BE2C (cell line): Measurements from ENCODE around the gene COPE.
"Not testable (repeated sequence)": the region's sequence is repeated elsewhere in the genome, so short reads cannot be mapped to it uniquely, and the experiment has no call there.

Experiments
- DNase-seq: peaks from one replicate; pipeline ENCODE4 v3.0.0-alpha.2; 2020
- H3K27me3 ChIP-seq: fragments of 250-450 bp; sonication (Bioruptor Pico); 2 replicates; pipeline ENCODE4 v1.5.1; 2020; ENCODE audit warnings: mild to moderate bottlenecking
- H3K36me3 ChIP-seq: fragments of 250-450 bp; sonication (Bioruptor Pico); 2 replicates; pipeline ENCODE4 v1.5.1; 2020; ENCODE audit warnings: mild to moderate bottlenecking
- H3K4me1 ChIP-seq: fragments of 250-450 bp; sonication (Bioruptor Pico); 2 replicates; pipeline ENCODE4 v1.5.1; 2020
- H3K4me3 ChIP-seq: 2 replicates; pipeline ENCODE4 v1.5.1; 2011; ENCODE audit warnings: low read depth, low read length
- H3K9me3 ChIP-seq: fragments of 250-450 bp; sonication (Bioruptor Pico); 2 replicates; pipeline ENCODE4 v1.5.1; 2020
- CTCF ChIP-seq: IDR thresholded peaks from 2 replicates; pipeline ENCODE4 v1.5.1; 2012; ENCODE audit warnings: mild to moderate bottlenecking, low read depth, low read length

COPE gene

GRCh38 chr19:18924684-18925213 lies 5.6 kb upstream of the COPE start:
- no peaks in the 10 kb centered on the region for H3K9me3 ChIP-seq
- TF ChIP-seq CTCF: no peak
- no peaks in the 10 kb centered on the region for H3K27me3 ChIP-seq
- no peak for DNase-seq
- peaks cover 54% of the 10 kb centered on the region for H3K36me3 ChIP-seq
- H3K4me1 ChIP-seq: peaks cover 3% of the 10 kb centered on the region; the same call in 1 of the 2 replicates
- no peak overlapping the region for H3K4me3 ChIP-seq

- Histone ChIP-seq H3K36me3 (peaks cover 48% of the 10 kb centered on the region), H3K27me3 (no peaks in the 10 kb centered on the region), H3K4me1 (peaks cover 3% of the 10 kb centered on the region; the same call in 1 of the 2 replicates), H3K4me3 (no peak overlapping the region), H3K9me3 (no peaks in the 10 kb centered on the region)
- DNase-seq: no peak
- no peak for TF ChIP-seq CTCF
Measured at GRCh38 chr19:18922228-18922985, 3.2 kb upstream of the COPE start.

GRCh38 chr19:18921593-18921992 lies 2.4 kb upstream of the COPE start:
- TF ChIP-seq CTCF: no peak
- Histone ChIP-seq H3K4me3 (no peak overlapping the region), H3K27me3 (no peaks in the 10 kb centered on the region), H3K9me3 (no peaks in the 10 kb centered on the region), H3K4me1 (peaks cover 3% of the 10 kb centered on the region; the same call in 1 of the 2 replicates), H3K36me3 (peaks cover 45% of the 10 kb centered on the region)
- no peak for DNase-seq

- no peaks in the 10 kb centered on the region for H3K9me3 ChIP-seq
- peak overlapping the region; percentile 100 for H3K4me3 ChIP-seq
- DNase-seq: no peak
- H3K4me1 ChIP-seq: peaks cover 3% of the 10 kb centered on the region; the same call in 1 of the 2 replicates
- no peaks in the 10 kb centered on the region for H3K27me3 ChIP-seq
- no peak for TF ChIP-seq CTCF
- peaks cover 39% of the 10 kb centered on the region for H3K36me3 ChIP-seq
Measured at GRCh38 chr19:18920400-18920799, 1.2 kb upstream of the COPE start.

- peak overlapping the region; percentile 100 for H3K4me3 ChIP-seq
- H3K4me1 ChIP-seq: peaks cover 3% of the 10 kb centered on the region; the same call in 1 of the 2 replicates
- no peak for DNase-seq
- TF ChIP-seq CTCF: no peak
- H3K36me3 ChIP-seq: peaks cover 35% of the 10 kb centered on the region
- no peaks in the 10 kb centered on the region for H3K27me3 ChIP-seq
- H3K9me3 ChIP-seq: no peaks in the 10 kb centered on the region
Measured at GRCh38 chr19:18919900-18920214, 670 bp upstream of the COPE start.

- H3K27me3 ChIP-seq, H3K4me3 ChIP-seq, H3K4me1 ChIP-seq, H3K9me3 ChIP-seq, DNase-seq: not testable (repeated sequence)
- H3K36me3 ChIP-seq: peaks cover 16% of the 10 kb centered on the region
Measured at GRCh38 chr19:18917593-18917992, 1.6 kb downstream of the COPE start.
